Thoracic aorta (tissue), 2 donors: ENCODE results near the gene C19orf25. TPM values are rescaled to one million over a fixed set of nuclear protein-coding genes. Genes with fewer than 3 reads are reported as not detected.

Experiments
- ATAC-seq: fragments of 150-250 bp; one replicate; pipeline ENCODE4 v1.8.0; 2017; ENCODE audit warnings: low read depth; ENCODE audit not compliant: insufficient number of reproducible peaks, low FRiP score
- DNase-seq: peaks from one replicate; pipeline ENCODE4 v3.0.0-alpha.2; 2020; ENCODE audit warnings: low spot score
- H3K27ac ChIP-seq, 2 donors: fragments of 200-600 bp; sonication (generic); 1 replicate in 1 of 2; 2 replicates in 1 of 2; pipeline ENCODE4 v1.5.1; 2016; ENCODE audit warnings: mild to moderate bottlenecking in 2 of 2, moderate library complexity in 2 of 2
- H3K27me3 ChIP-seq: fragments of 200-600 bp; sonication (generic); replicated peaks from 2 replicates; pipeline ENCODE4 v1.6.0; 2016; ENCODE audit warnings: mild to moderate bottlenecking; ENCODE audit not compliant: insufficient read depth
- H3K36me3 ChIP-seq: fragments of 200-600 bp; sonication (generic); one replicate; pipeline ENCODE4 v1.5.1; 2016
- H3K4me1 ChIP-seq, 2 donors: fragments of 200-600 bp; sonication (generic); 1 replicate in 1 of 2; 2 replicates in 1 of 2; pipeline versions ENCODE4 v1.5.1 to v1.6.0; 2016; ENCODE audit warnings: low read depth in 2 of 2, mild to moderate bottlenecking in 1 of 2; ENCODE audit not compliant: control insufficient read depth in 1 of 2
- H3K4me3 ChIP-seq: fragments of 200-600 bp; sonication (generic); 2 replicates; pipeline ENCODE4 v1.5.1; 2016; ENCODE audit warnings: mild to moderate bottlenecking
- H3K9me3 ChIP-seq: fragments of 200-600 bp; sonication (generic); 2 replicates; pipeline ENCODE4 v1.5.1; 2016
- total RNA-seq, 2 donors: library from RNA; depleted of rRNA; stranded (reverse); fragments of >200 nt; gene quantifications; one replicate each; pipeline versions ENCODE4 v1.1.0 to v1.2.3, GENCODE V29; 2016
- TF ChIP-seq, protein P1 (sequence below): fragments of 200-600 bp; sonication (generic); IDR thresholded peaks from one replicate; pipeline ENCODE4 v1.5.1; 2019; ENCODE audit warnings: antibody characterized with exemption

Gene C19orf25
- total RNA-seq: 10 to 100 TPM; 28.6 to 54.6 TPM

DNA sequence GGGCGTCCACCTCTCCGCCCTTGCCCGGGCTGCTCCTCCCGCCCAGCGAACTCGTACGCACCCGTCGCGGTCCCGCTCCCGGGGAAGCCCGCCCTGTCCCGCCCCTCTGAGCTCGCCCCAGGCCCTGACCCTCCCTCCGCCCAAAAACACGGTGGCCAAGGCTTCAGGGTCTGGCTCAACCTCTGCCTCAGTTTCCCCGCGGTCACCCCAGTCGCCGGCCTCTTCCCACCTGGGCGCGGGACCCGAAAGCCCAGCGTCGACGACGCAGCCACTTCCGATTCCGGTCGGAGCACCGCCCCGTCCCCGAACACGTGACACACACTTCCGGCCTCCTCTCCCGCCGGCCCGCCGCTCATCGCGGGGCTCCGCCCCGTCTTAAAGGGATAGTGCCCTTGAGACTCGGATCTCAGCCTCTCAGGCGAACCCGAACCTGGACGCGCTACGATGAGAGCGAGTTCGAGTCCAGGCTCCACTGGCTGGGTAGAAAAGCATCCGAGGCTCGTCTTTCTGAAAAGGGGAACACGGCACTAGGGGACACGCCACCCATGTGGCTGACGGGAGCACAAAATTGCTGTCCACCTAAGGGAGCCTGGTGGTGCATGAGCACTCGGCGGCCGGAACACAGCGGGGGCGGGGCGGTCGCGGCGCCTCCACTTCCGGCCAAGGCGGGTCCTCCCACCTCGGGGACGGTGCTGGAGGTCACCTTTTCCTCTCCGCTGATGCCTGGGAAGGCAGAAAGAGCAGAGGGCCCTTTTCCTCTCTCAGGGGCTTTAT, at the start of gene C19orf25:
Gene C19orf25 (minus strand): TSS at position 282 of the 774 bp plus-strand sequence. CDS start 312 bp downstream, outside the sequence.
- H3K9me3 ChIP-seq: no peaks in the 10 kb centered on the region
- peak; percentile 85 for ATAC-seq
- peaks cover 6% of the 10 kb centered on the region for H3K36me3 ChIP-seq
- peaks cover 6 to 15% of the 10 kb centered on the region in 2 donors for H3K4me1 ChIP-seq
- TF ChIP-seq, protein P1, sequence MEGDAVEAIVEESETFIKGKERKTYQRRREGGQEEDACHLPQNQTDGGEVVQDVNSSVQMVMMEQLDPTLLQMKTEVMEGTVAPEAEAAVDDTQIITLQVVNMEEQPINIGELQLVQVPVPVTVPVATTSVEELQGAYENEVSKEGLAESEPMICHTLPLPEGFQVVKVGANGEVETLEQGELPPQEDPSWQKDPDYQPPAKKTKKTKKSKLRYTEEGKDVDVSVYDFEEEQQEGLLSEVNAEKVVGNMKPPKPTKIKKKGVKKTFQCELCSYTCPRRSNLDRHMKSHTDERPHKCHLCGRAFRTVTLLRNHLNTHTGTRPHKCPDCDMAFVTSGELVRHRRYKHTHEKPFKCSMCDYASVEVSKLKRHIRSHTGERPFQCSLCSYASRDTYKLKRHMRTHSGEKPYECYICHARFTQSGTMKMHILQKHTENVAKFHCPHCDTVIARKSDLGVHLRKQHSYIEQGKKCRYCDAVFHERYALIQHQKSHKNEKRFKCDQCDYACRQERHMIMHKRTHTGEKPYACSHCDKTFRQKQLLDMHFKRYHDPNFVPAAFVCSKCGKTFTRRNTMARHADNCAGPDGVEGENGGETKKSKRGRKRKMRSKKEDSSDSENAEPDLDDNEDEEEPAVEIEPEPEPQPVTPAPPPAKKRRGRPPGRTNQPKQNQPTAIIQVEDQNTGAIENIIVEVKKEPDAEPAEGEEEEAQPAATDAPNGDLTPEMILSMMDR: no peak
- no peaks in the 10 kb centered on the region for H3K27me3 ChIP-seq
- peak within 1 kb of the TSS; percentile 86 for H3K4me3 ChIP-seq
- peak within 1 kb of the TSS in 1 of 2 donors; percentile 32 for H3K27ac ChIP-seq
- DNase-seq: peak; percentile 78

DNA sequence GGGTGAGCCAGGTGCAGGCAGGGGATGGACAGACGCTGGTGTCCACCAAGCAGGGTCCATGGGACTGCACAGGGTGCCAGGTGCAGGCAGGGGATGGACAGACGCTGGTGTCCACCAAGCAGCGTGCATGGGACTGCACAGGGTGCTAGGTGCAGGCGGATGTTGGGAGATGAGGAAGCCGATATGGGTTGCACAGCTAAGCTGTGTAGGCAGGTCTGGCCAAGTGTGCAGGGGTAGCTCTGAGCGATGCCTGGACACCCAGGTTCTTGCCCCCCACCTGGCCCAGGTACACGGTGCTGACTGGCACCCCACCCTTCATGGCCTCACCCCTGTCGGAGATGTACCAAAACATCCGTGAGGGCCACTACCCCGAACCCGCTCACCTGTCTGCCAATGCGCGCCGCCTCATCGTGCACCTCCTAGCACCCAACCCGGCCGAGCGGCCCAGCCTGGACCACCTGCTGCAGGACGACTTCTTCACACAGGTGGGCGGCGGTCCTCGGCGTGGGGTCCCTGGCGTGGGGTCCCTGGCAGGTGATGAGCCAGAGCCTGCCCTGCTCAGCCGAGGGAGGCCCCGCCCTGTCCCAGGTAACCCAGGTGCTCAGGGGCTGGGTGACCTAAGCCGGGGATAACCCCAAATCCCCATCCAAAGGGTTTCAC, 48.8 kb upstream of the C19orf25 start:
- H3K4me3 ChIP-seq: no peak overlapping the region
- no peaks in the 10 kb centered on the region for H3K36me3 ChIP-seq
- no peak overlapping the region for H3K27ac ChIP-seq
- TF ChIP-seq, protein P1: no peak
- peaks cover 0 to 6% of the 10 kb centered on the region in 2 donors for H3K4me1 ChIP-seq
- no peaks in the 10 kb centered on the region for H3K9me3 ChIP-seq
- H3K27me3 ChIP-seq: no peaks in the 10 kb centered on the region
- DNase-seq: no peak
- no peak for ATAC-seq

DNA sequence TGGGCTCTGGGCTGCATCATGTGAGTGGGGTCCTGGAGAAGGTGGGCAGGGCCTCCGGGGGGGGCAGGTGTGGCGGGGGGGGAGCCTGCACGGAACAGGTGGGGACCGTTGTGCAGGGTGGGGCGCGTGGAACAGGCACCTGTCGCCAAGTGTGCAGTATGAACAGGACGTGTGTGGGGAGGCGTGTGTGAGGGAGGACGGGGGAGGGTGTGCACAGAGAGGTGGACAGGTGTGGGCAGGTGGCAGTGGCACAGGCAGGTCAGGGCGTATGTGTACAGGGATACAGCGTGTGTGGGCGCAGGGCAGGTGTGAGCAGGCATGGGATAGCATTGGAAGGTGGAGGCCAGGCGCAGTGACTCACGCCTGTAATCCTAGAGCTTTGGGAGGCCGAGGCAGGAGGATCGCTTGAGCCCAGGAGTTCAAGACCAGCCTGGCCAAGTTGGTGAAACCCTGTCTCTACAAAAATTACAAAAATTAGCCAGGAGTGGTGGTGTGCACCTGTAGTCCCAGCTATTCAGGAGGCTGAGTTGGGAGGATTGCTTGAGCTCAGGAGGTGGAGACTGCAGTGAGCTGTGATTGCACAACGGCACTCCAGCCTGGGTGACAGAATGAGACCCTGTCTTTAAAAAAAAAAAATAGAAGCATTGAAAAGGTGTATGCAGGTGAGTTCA, 48.1 kb upstream of the C19orf25 start:
- peaks cover 0 to 6% of the 10 kb centered on the region in 2 donors for H3K4me1 ChIP-seq
- no peaks in the 10 kb centered on the region for H3K36me3 ChIP-seq
- H3K4me3 ChIP-seq: no peak overlapping the region
- no peaks in the 10 kb centered on the region for H3K9me3 ChIP-seq
- ATAC-seq (no peak), DNase-seq (no peak)
- H3K27ac ChIP-seq: no peak overlapping the region
- TF ChIP-seq, protein P1: no peak
- H3K27me3 ChIP-seq: no peaks in the 10 kb centered on the region

DNA sequence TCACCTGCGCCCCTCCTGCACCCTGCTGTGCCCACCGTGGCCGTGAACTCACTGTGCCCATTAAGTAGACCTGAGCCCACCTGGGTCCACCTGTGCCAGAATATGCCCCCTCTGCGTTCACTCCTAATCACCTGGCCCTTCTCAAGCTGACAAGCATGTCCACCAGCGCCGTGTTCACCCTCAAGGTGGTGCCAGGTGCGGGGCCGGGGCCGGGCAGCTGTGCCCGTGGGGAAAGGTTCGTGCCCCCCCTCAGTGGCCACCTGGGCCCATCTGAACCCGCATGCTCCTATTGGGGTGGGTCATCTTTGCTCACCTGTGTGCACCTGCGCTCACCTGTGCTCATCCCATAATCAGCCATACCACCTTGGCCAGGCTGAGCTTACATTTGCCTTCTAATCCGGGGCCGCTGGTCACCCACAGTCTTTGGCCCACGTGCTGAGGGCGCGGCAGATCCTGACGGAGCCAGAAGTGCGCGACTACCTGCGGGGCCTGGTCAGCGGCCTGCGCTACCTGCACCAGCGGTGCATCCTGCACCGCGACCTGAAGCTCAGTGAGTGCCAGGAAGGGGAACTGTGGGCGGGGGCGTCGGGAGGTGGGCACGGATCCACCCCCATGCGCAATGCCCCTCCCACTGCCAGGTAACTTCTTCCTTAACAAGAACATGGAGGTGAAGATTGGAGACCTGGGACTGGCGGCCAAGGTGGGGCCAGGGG, 47.2 kb upstream of the C19orf25 start:
- TF ChIP-seq, protein P1: no peak
- H3K27me3 ChIP-seq: no peaks in the 10 kb centered on the region

More for the DNA sequence above, 47.2 kb upstream of the C19orf25 start:
- Histone ChIP-seq H3K4me1 (peaks cover 0 to 6% of the 10 kb centered on the region in 2 donors), H3K4me3 (no peak overlapping the region), H3K27ac (no peak overlapping the region), H3K9me3 (no peaks in the 10 kb centered on the region), H3K36me3 (no peaks in the 10 kb centered on the region)
- ATAC-seq: no peak
- no peak for DNase-seq
